ENCODE measurements around the gene S100Z.
A peak's percentile ranks its signal among the peaks of the same experiment; 100 is the strongest.
"Not testable (repeated sequence)": the region's sequence is repeated elsewhere in the genome, so short reads cannot be mapped to it uniquely, and the experiment has no call there.

The S100Z gene

GRCh38 chr5:76821136-76821535 is 28.7 kb upstream of the S100Z start:
- intact Hi-C loops (cut with DNase I) = no loop called here
- DNase-seq = no peak

GRCh38 chr5:76822105-76822731 is 27.6 kb upstream of the S100Z start:
- DNase-seq; intact Hi-C loops (cut with DNase I): not testable (repeated sequence)

- DNase-seq = not testable (repeated sequence)
Measured at GRCh38 chr5:76826416-76826815, 23.4 kb upstream of the S100Z start.

GRCh38 chr5:76831110-76831452 is 18.7 kb upstream of the S100Z start:
- DNase-seq = no peak
- intact Hi-C loops (cut with DNase I) = no loop called here

More at GRCh38 chr5:76826416-76826815, 23.4 kb upstream of the S100Z start:
- intact Hi-C loops (cut with DNase I) = not testable (repeated sequence)

GRCh38 chr5:76836181-76836580 is 13.6 kb upstream of the S100Z start:
- intact Hi-C loops (cut with DNase I) = no loop called here
- no peak for DNase-seq

- DNase-seq = no peak
- intact Hi-C loops (cut with DNase I) = no loop called here
Measured at GRCh38 chr5:76836585-76836984, 13.2 kb upstream of the S100Z start.

GRCh38 chr5:76838481-76839261 is 11.1 kb upstream of the S100Z start:
- intact Hi-C loops (cut with DNase I) = no loop called here
- no peak for DNase-seq

GRCh38 chr5:76841361-76841760 is 8.5 kb upstream of the S100Z start:
- intact Hi-C loops (cut with DNase I) = no loop called here

GRCh38 chr5:76845890-76846289 is 3.9 kb upstream of the S100Z start:
- intact Hi-C loops (cut with DNase I) = no loop called here
- no peak for DNase-seq

More at GRCh38 chr5:76841361-76841760, 8.5 kb upstream of the S100Z start:
- DNase-seq = no peak

GRCh38 chr5:76850543-76851145 is 830 bp downstream of the S100Z start:
- DNase-seq = peak in 37 of 42 donors; percentile 24 to 87 (median 58)
- intact Hi-C loops (cut with DNase I) = no loop called here

GRCh38 chr5:76851728-76852369 is 2.0 kb downstream of the S100Z start:
- intact Hi-C loops (cut with DNase I) = no loop called here
- DNase-seq = peak in 2 of 42 donors; percentile 17 to 33

GRCh38 chr5:76852772-76853171 is 3.0 kb downstream of the S100Z start:
- no peak for DNase-seq
- intact Hi-C loops (cut with DNase I) = no loop called here

- DNase-seq; intact Hi-C loops (cut with DNase I): not testable (repeated sequence)
Measured at GRCh38 chr5:76853741-76854140, 3.9 kb downstream of the S100Z start.

- DNase-seq = no peak
- intact Hi-C loops (cut with DNase I) = no loop called here
Measured at GRCh38 chr5:76854644-76855043, 4.8 kb downstream of the S100Z start.

GRCh38 chr5:76855501-76855900 is 5.7 kb downstream of the S100Z start:
- DNase-seq; intact Hi-C loops (cut with DNase I): not testable (repeated sequence)

- intact Hi-C loops (cut with DNase I) = no loop called here
- peak in 7 of 42 donors; percentile 11 to 26 (median 21) for DNase-seq
Measured at GRCh38 chr5:76855961-76856360, 6.1 kb downstream of the S100Z start.

- intact Hi-C loops (cut with DNase I); DNase-seq: not testable (repeated sequence)
Measured at GRCh38 chr5:76856800-76857199, 7.0 kb downstream of the S100Z start.

- intact Hi-C loops (cut with DNase I) = loop anchor here (10.0 kb wide), 1 partner anchor 635 kb away; the partner anchor contains the start of gene WDR41
- no peak for DNase-seq
Measured at GRCh38 chr5:76859591-76860247, 9.9 kb downstream of the S100Z start.

GRCh38 chr5:76861612-76862011 is 11.8 kb downstream of the S100Z start:
- no peak for DNase-seq
- intact Hi-C loops (cut with DNase I) = loop anchor here (10.0 kb wide), 1 partner anchor 633 kb away; the partner anchor contains the start of gene WDR41
